ENCODE results near the gene CD22.

The CD22 gene

GRCh38 chr19:35346193-35347052 lies 17.4 kb downstream of the CD22 start:
- H2AFZ ChIP-seq (ENCODE audit: low read depth, low read length, severe bottlenecking): no peak overlapping the region
- no peaks in the 10 kb centered on the region for H3K27me3 ChIP-seq (ENCODE audit: low read length)
- no peaks in the 10 kb centered on the region for H3K9me3 ChIP-seq (ENCODE audit: insufficient read depth, low read length)
- H3K79me2 ChIP-seq (ENCODE audit: insufficient read depth, low read length): no peaks in the 10 kb centered on the region
- no peak overlapping the region for H3K4me3 ChIP-seq (ENCODE audit: insufficient read depth, low read length, poor library complexity, severe bottlenecking)
- no peaks in the 10 kb centered on the region for H4K20me1 ChIP-seq (ENCODE audit: low read depth, low read length)
- peaks cover 53% of the 10 kb centered on the region for H3F3A ChIP-seq (ENCODE audit: insufficient read depth)
- peaks cover 20% of the 10 kb centered on the region for H3K36me3 ChIP-seq (ENCODE audit: low read length)
- H3K9ac ChIP-seq (ENCODE audit: low read length): peak overlapping the region; percentile 18; the same call in 1 of the 2 replicates
- no peak for TF ChIP-seq CTCF (IDR thresholded peaks at IDR 0.05; ENCODE audit: insufficient read depth, low read length, poor library complexity, severe bottlenecking)
- no peak for TF ChIP-seq EZH2phosphoT487 (conservative IDR thresholded peaks at IDR 0.05; ENCODE audit: low read length)
- no peaks in the 10 kb centered on the region for H3K9me2 ChIP-seq (replicated peaks; ENCODE audit: insufficient read depth, low read length)
- H3K27ac ChIP-seq (ENCODE audit: low read depth, low read length): peak overlapping the region; percentile 77
- peak overlapping the region; percentile 24 for H3K4me2 ChIP-seq (ENCODE audit: low read depth, low read length, poor library complexity, severe bottlenecking)

GRCh38 chr19:35347171-35347929 lies 18.4 kb downstream of the CD22 start, which contains the start of gene FFAR1:
FFAR1 (plus strand) TSS chr19:35347902; CDS start chr19:35351552, 3,650 bp downstream.
- TF ChIP-seq EZH2phosphoT487 (conservative IDR thresholded peaks at IDR 0.05; ENCODE audit: low read length) (no peak), CTCF (IDR thresholded peaks at IDR 0.05; ENCODE audit: insufficient read depth, low read length, poor library complexity, severe bottlenecking) (no peak)
- Histone ChIP-seq H3K4me2 (ENCODE audit: low read depth, low read length, poor library complexity, severe bottlenecking) (peak within 1 kb of the TSS; percentile 24), H3F3A (ENCODE audit: insufficient read depth) (peaks cover 48% of the 10 kb centered on the region), H3K9ac (ENCODE audit: low read length) (peak within 1 kb of the TSS; percentile 18; the same call in 1 of the 2 replicates), H3K79me2 (ENCODE audit: insufficient read depth, low read length) (no peaks in the 10 kb centered on the region), H2AFZ (ENCODE audit: low read depth, low read length, severe bottlenecking) (no peak within 1 kb of the TSS), H3K27me3 (ENCODE audit: low read length) (no peaks in the 10 kb centered on the region), H3K36me3 (ENCODE audit: low read length) (peaks cover 17% of the 10 kb centered on the region), H4K20me1 (ENCODE audit: low read depth, low read length) (no peaks in the 10 kb centered on the region), H3K27ac (ENCODE audit: low read depth, low read length) (peak within 1 kb of the TSS; percentile 77), H3K9me3 (ENCODE audit: insufficient read depth, low read length) (no peaks in the 10 kb centered on the region), H3K4me3 (ENCODE audit: insufficient read depth, low read length, poor library complexity, severe bottlenecking) (no peak within 1 kb of the TSS), H3K9me2 (replicated peaks; ENCODE audit: insufficient read depth, low read length) (no peaks in the 10 kb centered on the region)

- H3K9me2 ChIP-seq (replicated peaks; ENCODE audit: insufficient read depth, low read length): no peaks in the 10 kb centered on the region
- H3K27me3 ChIP-seq (ENCODE audit: low read length): no peaks in the 10 kb centered on the region
- no peak overlapping the region for H2AFZ ChIP-seq (ENCODE audit: low read depth, low read length, severe bottlenecking)
- H3K79me2 ChIP-seq (ENCODE audit: insufficient read depth, low read length): no peaks in the 10 kb centered on the region
- peaks cover 46% of the 10 kb centered on the region for H3F3A ChIP-seq (ENCODE audit: insufficient read depth)
- peaks cover 17% of the 10 kb centered on the region for H3K36me3 ChIP-seq (ENCODE audit: low read length)
- H3K4me2 ChIP-seq (ENCODE audit: low read depth, low read length, poor library complexity, severe bottlenecking): no peak overlapping the region
- H3K9ac ChIP-seq (ENCODE audit: low read length): no peak overlapping the region
- no peak overlapping the region for H3K4me3 ChIP-seq (ENCODE audit: insufficient read depth, low read length, poor library complexity, severe bottlenecking)
- H3K27ac ChIP-seq (ENCODE audit: low read depth, low read length): peak overlapping the region; percentile 77
- no peaks in the 10 kb centered on the region for H3K9me3 ChIP-seq (ENCODE audit: insufficient read depth, low read length)
- TF ChIP-seq EZH2phosphoT487 (conservative IDR thresholded peaks at IDR 0.05; ENCODE audit: low read length): no peak
- no peak for TF ChIP-seq CTCF (IDR thresholded peaks at IDR 0.05; ENCODE audit: insufficient read depth, low read length, poor library complexity, severe bottlenecking)
- no peaks in the 10 kb centered on the region for H4K20me1 ChIP-seq (ENCODE audit: low read depth, low read length)
Observed at GRCh38 chr19:35347930-35348298, 18.9 kb downstream of the CD22 start.

Measured in SU-DHL-6 (cell line).